Thyroid gland (tissue), 4 donors: ENCODE results near the gene BAG2.

Experiments
- CTCF ChIP-seq, 6 experiments: fragments of 200-600 bp in 3 of 6; fragments of 450-650 bp in 3 of 6; sonication (generic) in 3 of 6; IDR thresholded peaks; one replicate each; pipeline ENCODE4 v1.5.1; 2016 to 2019; ENCODE audit warnings: antibody characterized with exemption in 6 of 6, mild to moderate bottlenecking in 2 of 6, inconsistent platforms in 1 of 6, moderate library complexity in 1 of 6
- POLR2A ChIP-seq, 2 donors: fragments of 450-650 bp; IDR thresholded peaks; one replicate each; pipeline ENCODE4 v1.6.1; 2017; ENCODE audit warnings: antibody characterized with exemption in 2 of 2, mild to moderate bottlenecking in 2 of 2, moderate library complexity in 1 of 2

- TF ChIP-seq CTCF (IDR thresholded peaks at IDR 0.05) = no peak
- TF ChIP-seq POLR2A (IDR thresholded peaks at IDR 0.05) = no peak
These were observed 8.5 kb downstream of the BAG2 start for GRCh38 chr6:57180596-57180995.
